Measurements from ENCODE around the gene GFI1.
"Not testable (repeated sequence)": the region's sequence is repeated elsewhere in the genome, so short reads cannot be mapped to it uniquely, and the experiment has no call there.

Gene GFI1

GRCh38 chr1:92473781-92474495 lies 12.8 kb downstream of the GFI1 start:
- in situ Hi-C loops (cut with HindIII; ENCODE audit: low sequenced_read_pairs): no loop called here

GRCh38 chr1:92470216-92470615 lies 16.5 kb downstream of the GFI1 start:
- in situ Hi-C loops (cut with HindIII; ENCODE audit: low sequenced_read_pairs): no loop called here

- in situ Hi-C loops (cut with HindIII; ENCODE audit: low sequenced_read_pairs): no loop called here
Observed at GRCh38 chr1:92466683-92467352, 19.9 kb downstream of the GFI1 start.

- in situ Hi-C loops (cut with HindIII; ENCODE audit: low sequenced_read_pairs): no loop called here
Observed at GRCh38 chr1:92465256-92465647, 21.5 kb downstream of the GFI1 start.

GRCh38 chr1:92464588-92465255 lies 22.0 kb downstream of the GFI1 start:
- in situ Hi-C loops (cut with HindIII; ENCODE audit: low sequenced_read_pairs): no loop called here

- in situ Hi-C loops (cut with HindIII; ENCODE audit: low sequenced_read_pairs): no loop called here
Observed at GRCh38 chr1:92461364-92462097, 25.2 kb downstream of the GFI1 start.

- in situ Hi-C loops (cut with HindIII; ENCODE audit: low sequenced_read_pairs): loop anchor here (5.0 kb wide), 1 partner anchor 47 kb away; no protein-coding TSS in a partner anchor
Observed at GRCh38 chr1:92459871-92460320, 26.8 kb downstream of the GFI1 start.

GRCh38 chr1:92458146-92458545 lies 28.6 kb downstream of the GFI1 start:
- in situ Hi-C loops (cut with HindIII; ENCODE audit: low sequenced_read_pairs): loop anchor here (5.0 kb wide), 1 partner anchor 49 kb away; no protein-coding TSS in a partner anchor

GRCh38 chr1:92447976-92448375 lies 38.7 kb downstream of the GFI1 start:
- in situ Hi-C loops (cut with HindIII; ENCODE audit: low sequenced_read_pairs): no loop called here

- in situ Hi-C loops (cut with HindIII; ENCODE audit: low sequenced_read_pairs): no loop called here
Observed at GRCh38 chr1:92447033-92447681, 39.6 kb downstream of the GFI1 start.

GRCh38 chr1:92446546-92446945 lies 40.2 kb downstream of the GFI1 start:
- in situ Hi-C loops (cut with HindIII; ENCODE audit: low sequenced_read_pairs): no loop called here

GRCh38 chr1:92445865-92446264 lies 40.9 kb downstream of the GFI1 start:
- in situ Hi-C loops (cut with HindIII; ENCODE audit: low sequenced_read_pairs): no loop called here

- in situ Hi-C loops (cut with HindIII; ENCODE audit: low sequenced_read_pairs): no loop called here
Observed at GRCh38 chr1:92444351-92444750, 42.4 kb downstream of the GFI1 start.

GRCh38 chr1:92443893-92444292 lies 42.8 kb downstream of the GFI1 start:
- in situ Hi-C loops (cut with HindIII; ENCODE audit: low sequenced_read_pairs): no loop called here

GRCh38 chr1:92442351-92442750 lies 44.4 kb downstream of the GFI1 start:
- in situ Hi-C loops (cut with HindIII; ENCODE audit: low sequenced_read_pairs): no loop called here

- in situ Hi-C loops (cut with HindIII; ENCODE audit: low sequenced_read_pairs): no loop called here
Observed at GRCh38 chr1:92441697-92442342, 44.9 kb downstream of the GFI1 start.

- in situ Hi-C loops (cut with HindIII; ENCODE audit: low sequenced_read_pairs): no loop called here
Observed at GRCh38 chr1:92441316-92441696, 45.4 kb downstream of the GFI1 start.

- in situ Hi-C loops (cut with HindIII; ENCODE audit: low sequenced_read_pairs): no loop called here
Observed at GRCh38 chr1:92439291-92439690, 47.4 kb downstream of the GFI1 start.

- in situ Hi-C loops (cut with HindIII; ENCODE audit: low sequenced_read_pairs): not testable (repeated sequence)
Observed at GRCh38 chr1:92434572-92434971, 52.2 kb downstream of the GFI1 start.

- in situ Hi-C loops (cut with HindIII; ENCODE audit: low sequenced_read_pairs): no loop called here
Observed at GRCh38 chr1:92430030-92430429, 56.7 kb downstream of the GFI1 start.

All from endothelial cell of hepatic sinusoid (primary cell).